ENCODE data around the gene ESYT2.

DNA sequence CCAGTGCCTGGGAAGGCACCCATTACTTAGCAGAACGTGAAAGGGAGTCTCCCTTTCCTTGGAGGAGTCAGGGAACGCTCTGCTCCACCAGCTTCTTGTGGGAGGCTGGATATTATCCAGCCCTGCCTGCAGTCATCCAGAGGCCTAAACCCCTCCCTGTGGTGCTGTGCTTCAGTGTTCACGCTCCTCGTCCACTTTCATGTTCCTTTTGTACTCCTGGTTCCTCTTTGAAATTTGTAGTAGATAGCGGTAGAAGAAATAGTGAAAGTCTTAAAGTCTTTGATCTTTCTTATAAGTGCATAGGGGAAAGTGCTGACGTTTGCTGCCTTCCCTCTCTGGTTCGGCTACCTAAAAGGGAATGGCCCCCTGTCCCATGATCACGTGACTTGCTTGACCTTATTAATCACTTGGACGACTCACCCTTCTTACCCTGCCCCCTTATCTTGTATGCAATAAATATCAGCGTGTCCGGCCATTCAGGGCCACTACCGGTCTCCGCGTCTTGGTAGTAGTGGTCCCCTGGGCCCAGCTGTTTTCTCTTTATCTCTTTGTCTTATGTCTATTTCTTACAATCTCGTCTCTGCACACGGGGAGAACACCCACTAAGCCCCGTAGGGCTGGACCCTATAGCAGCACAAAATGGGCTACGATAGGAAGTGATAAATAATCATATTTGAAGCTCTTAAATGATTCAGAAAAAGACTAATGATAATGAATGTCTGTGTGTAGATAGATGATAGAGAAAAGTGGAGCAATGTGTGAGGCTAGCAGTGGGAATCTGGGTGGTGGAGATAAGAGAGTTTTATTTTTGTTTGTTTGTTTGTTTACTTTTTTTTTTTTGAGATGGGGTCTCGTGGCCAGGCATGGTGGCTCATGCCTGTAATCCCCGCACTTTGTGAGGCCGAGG is 5.8 kb upstream of the ESYT2 start:
- TF ChIP-seq, protein P1, sequence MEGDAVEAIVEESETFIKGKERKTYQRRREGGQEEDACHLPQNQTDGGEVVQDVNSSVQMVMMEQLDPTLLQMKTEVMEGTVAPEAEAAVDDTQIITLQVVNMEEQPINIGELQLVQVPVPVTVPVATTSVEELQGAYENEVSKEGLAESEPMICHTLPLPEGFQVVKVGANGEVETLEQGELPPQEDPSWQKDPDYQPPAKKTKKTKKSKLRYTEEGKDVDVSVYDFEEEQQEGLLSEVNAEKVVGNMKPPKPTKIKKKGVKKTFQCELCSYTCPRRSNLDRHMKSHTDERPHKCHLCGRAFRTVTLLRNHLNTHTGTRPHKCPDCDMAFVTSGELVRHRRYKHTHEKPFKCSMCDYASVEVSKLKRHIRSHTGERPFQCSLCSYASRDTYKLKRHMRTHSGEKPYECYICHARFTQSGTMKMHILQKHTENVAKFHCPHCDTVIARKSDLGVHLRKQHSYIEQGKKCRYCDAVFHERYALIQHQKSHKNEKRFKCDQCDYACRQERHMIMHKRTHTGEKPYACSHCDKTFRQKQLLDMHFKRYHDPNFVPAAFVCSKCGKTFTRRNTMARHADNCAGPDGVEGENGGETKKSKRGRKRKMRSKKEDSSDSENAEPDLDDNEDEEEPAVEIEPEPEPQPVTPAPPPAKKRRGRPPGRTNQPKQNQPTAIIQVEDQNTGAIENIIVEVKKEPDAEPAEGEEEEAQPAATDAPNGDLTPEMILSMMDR (conservative IDR thresholded peaks at IDR 0.05; ENCODE audit: low read depth, low read length): no peak
- TF ChIP-seq EZH2 (IDR thresholded peaks at IDR 0.05; ENCODE audit: borderline replicate concordance, low read depth, low read length, poor library complexity, severe bottlenecking): no peak

All from A673 (cell line).